Mucosa of descending colon (tissue), 3 donors: ENCODE measurements around the gene SCTR. TPM values are rescaled to one million over a fixed set of nuclear protein-coding genes. Genes with fewer than 3 reads are reported as not detected.

Experiments
- ATAC-seq: fragments of 200-7000 bp; cut with Tn5 transposase; one replicate; pipeline ENCODE4 v1.9.1; 2020; ENCODE audit warnings: mild to moderate bottlenecking, moderate library complexity
- DNase-seq, 3 donors: peaks; one replicate each; pipeline ENCODE4 v3.0.0-alpha.2; 2020
- H3K36me3 ChIP-seq: fragments of 200-600 bp; one replicate; pipeline ENCODE4 v1.8.0; 2021; ENCODE audit warnings: low read depth, mild to moderate bottlenecking
- H3K4me1 ChIP-seq: fragments of 200-600 bp; one replicate; pipeline ENCODE4 v1.8.0; 2021; ENCODE audit warnings: low read depth, mild to moderate bottlenecking
- H3K4me3 ChIP-seq: fragments of 200-600 bp; one replicate; pipeline ENCODE4 v1.8.0; 2021; ENCODE audit warnings: mild to moderate bottlenecking
- H3K9me3 ChIP-seq: fragments of 200-600 bp; one replicate; pipeline ENCODE4 v1.8.0; 2021; ENCODE audit warnings: mild to moderate bottlenecking
- intact Hi-C, 2 donors: fragments of 100-400 bp; cut with DNase I in 1 of 2; cut with micrococcal nuclease in 1 of 2; formaldehyde crosslinking; loops; one replicate each; pipeline versions ENCODE4 v1.11.0 to v1.11.1; 2022; cut with DNase I, micrococcal nuclease
- total RNA-seq, 3 donors: library from RNA; stranded (reverse); fragmentation: NEBNext Ultra II Directional in 2 of 3; extraction: Animal tissue kit (Norgen Biotek cat#: 25700) in 2 of 3; gene quantifications; one replicate each; pipeline versions ENCODE4 v1.2.1 to v1.2.4, GENCODE V29; 2021 to 2023
- TF ChIP-seq, protein P1 (sequence below): fragments of 200-600 bp; IDR thresholded peaks from one replicate; pipeline ENCODE4 v1.8.0; 2022; ENCODE audit warnings: antibody characterized with exemption, mild to moderate bottlenecking
- donor health status: DM: no; HTN: no; CAD: no; lungs with moderate emphysema.
- donor health status: DM: no; HTN: no; CAD: no.
- donor health status: DM: no; HTN: yes; CAD: no.

The SCTR gene
- total RNA-seq, 3 donors from 2014 or later: 0.25 to 0.32 TPM; not detected in 1

DNA sequence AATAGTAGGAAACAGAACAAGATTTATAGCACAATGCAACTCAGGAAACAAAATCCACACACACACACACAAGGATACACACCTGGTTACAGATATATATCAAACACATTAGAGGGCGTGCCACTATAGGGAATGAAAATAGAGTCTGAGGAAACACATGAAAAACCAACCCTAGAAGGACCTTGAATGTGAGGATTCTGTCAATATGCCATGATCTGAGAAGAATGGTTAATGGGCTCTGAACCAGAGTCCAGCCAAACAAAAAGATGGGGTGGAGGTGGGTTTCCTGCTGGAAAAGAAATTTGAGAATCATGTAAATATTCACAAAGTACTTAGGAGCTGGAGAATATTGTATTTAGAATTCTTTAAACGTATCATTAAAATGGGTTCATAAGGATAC lies 100.5 kb downstream of the SCTR start:
- ATAC-seq: peak; percentile 20
- Histone ChIP-seq H3K4me1 (peaks cover 52% of the 10 kb centered on the region), H3K9me3 (no peaks in the 10 kb centered on the region)

DNA sequence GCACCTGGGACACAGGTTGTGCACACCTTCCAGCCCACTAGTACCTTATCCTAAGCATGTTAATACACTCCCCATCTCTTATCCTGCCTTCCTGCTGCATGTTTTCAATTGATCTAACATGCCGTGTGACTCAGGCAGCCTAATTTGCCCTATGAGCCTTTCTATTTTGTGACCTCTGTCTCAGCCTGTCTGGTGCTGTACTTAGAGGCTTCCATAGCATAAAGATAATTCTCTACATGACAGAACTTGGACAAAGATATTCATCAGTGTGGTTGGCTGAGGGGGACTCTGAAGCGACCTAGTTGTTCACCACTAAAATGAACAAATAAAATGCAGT lies 101.2 kb downstream of the SCTR start:
- ATAC-seq: no peak
- intact Hi-C loops: no loop called here
- no peaks in the 10 kb centered on the region for H3K36me3 ChIP-seq
- H3K9me3 ChIP-seq: no peaks in the 10 kb centered on the region
- H3K4me3 ChIP-seq: no peak overlapping the region
- no peak for DNase-seq
- TF ChIP-seq, protein P1, sequence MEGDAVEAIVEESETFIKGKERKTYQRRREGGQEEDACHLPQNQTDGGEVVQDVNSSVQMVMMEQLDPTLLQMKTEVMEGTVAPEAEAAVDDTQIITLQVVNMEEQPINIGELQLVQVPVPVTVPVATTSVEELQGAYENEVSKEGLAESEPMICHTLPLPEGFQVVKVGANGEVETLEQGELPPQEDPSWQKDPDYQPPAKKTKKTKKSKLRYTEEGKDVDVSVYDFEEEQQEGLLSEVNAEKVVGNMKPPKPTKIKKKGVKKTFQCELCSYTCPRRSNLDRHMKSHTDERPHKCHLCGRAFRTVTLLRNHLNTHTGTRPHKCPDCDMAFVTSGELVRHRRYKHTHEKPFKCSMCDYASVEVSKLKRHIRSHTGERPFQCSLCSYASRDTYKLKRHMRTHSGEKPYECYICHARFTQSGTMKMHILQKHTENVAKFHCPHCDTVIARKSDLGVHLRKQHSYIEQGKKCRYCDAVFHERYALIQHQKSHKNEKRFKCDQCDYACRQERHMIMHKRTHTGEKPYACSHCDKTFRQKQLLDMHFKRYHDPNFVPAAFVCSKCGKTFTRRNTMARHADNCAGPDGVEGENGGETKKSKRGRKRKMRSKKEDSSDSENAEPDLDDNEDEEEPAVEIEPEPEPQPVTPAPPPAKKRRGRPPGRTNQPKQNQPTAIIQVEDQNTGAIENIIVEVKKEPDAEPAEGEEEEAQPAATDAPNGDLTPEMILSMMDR: no peak
- H3K4me1 ChIP-seq: peaks cover 45% of the 10 kb centered on the region

More for the DNA sequence above, 100.5 kb downstream of the SCTR start:
- Histone ChIP-seq H3K36me3 (no peaks in the 10 kb centered on the region), H3K4me3 (no peak overlapping the region)
- DNase-seq: no peak
- intact Hi-C loops: no loop called here
- TF ChIP-seq, protein P1: no peak

DNA sequence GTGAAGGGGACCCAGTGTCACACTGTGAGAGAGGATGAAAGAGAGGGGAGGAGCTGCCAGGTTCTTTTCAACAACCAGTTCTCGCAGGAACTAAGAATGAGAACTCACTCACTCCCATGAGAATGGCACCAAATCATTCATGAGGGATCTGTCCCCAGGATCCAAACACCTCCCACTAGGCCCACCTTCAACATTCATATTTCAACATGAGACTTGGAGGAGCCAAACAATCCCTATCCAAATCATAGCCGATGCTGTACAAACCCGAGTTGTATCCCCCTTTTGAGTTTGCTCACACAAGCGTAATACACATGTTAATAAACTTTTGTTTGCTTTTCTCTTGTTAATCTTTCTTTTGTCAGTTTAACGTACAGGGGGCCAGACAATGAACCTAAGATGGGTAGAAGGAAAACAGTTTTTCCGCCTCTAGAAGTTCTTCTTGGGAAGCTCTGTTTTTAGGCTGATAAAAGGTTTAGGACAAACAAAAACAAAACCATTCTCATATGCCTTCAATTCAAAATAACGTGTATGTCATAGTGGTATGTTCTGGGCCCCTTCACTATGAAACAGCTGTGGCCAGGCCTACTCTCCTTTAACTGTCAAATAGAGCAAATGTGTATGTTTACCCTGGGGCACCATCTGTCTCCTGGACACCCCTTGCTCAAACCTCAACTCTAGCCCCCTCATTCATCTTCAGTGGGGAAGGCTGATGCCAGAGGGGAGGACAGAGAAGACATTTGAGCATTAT lies 101.7 kb downstream of the SCTR start:
- H3K4me3 ChIP-seq: no peak overlapping the region
- no peak for DNase-seq
- no peaks in the 10 kb centered on the region for H3K9me3 ChIP-seq
- no peak for ATAC-seq
- H3K36me3 ChIP-seq: no peaks in the 10 kb centered on the region
- intact Hi-C loops: no loop called here
- peaks cover 40% of the 10 kb centered on the region for H3K4me1 ChIP-seq
- TF ChIP-seq, protein P1: no peak

DNA sequence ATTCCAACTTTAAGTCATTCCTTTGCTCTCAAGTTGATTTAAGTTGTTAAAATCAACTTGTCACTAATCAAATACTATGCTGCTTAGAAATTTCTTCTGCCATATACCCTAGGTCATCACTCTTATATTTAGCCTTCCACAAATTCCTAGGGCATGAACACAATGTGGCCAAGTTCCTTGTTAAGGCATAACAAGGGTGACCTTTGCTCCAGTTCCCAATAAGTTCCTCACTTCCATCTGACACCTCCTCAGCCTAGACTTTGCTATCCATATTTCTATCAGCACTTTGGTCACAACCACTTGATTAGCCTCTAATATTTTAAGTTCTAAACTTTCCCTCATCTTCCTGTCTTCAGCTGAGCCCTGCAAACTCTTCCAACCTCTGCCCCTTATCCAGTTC lies 102.5 kb downstream of the SCTR start:
- intact Hi-C loops: no loop called here
- Histone ChIP-seq H3K4me3 (no peak overlapping the region), H3K9me3 (no peaks in the 10 kb centered on the region), H3K36me3 (no peaks in the 10 kb centered on the region), H3K4me1 (peaks cover 33% of the 10 kb centered on the region)
- ATAC-seq (no peak), DNase-seq (no peak)
- TF ChIP-seq, protein P1: no peak

DNA sequence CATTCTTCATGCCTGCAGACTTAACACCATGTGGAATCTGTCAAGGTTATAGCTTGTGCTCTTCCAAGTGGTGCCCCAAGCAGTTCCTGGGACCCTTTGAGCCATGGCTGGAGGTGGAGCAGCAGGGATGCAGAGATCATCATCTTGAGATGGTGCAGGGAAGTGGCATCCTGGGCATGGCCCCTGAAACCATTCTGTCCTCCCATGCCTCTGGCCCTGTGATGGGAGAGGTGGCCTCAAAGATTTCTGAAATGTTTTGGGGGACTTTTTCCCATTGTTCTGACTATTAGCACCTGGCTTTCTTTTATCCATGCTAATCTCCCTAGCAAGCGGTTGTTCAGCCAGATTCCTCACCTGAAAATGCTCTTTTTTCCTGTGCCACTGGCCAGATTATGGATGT lies 103.0 kb downstream of the SCTR start:
- DNase-seq (no peak), ATAC-seq (no peak)
- no peaks in the 10 kb centered on the region for H3K36me3 ChIP-seq
- H3K9me3 ChIP-seq: no peaks in the 10 kb centered on the region
- H3K4me1 ChIP-seq: peaks cover 29% of the 10 kb centered on the region
- TF ChIP-seq, protein P1: no peak
- no peak overlapping the region for H3K4me3 ChIP-seq
- intact Hi-C loops: no loop called here
